ENCODE results near the gene RNF175.
A peak's percentile ranks its signal among the peaks of the same experiment; 100 is the strongest.

GRCh38 chr4:153683763-153684181 lies 76.1 kb downstream of the RNF175 start:
- TF ChIP-seq, protein P1, sequence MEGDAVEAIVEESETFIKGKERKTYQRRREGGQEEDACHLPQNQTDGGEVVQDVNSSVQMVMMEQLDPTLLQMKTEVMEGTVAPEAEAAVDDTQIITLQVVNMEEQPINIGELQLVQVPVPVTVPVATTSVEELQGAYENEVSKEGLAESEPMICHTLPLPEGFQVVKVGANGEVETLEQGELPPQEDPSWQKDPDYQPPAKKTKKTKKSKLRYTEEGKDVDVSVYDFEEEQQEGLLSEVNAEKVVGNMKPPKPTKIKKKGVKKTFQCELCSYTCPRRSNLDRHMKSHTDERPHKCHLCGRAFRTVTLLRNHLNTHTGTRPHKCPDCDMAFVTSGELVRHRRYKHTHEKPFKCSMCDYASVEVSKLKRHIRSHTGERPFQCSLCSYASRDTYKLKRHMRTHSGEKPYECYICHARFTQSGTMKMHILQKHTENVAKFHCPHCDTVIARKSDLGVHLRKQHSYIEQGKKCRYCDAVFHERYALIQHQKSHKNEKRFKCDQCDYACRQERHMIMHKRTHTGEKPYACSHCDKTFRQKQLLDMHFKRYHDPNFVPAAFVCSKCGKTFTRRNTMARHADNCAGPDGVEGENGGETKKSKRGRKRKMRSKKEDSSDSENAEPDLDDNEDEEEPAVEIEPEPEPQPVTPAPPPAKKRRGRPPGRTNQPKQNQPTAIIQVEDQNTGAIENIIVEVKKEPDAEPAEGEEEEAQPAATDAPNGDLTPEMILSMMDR (IDR thresholded peaks at IDR 0.05), result no peak
- TF ChIP-seq POLR2A (IDR thresholded peaks at IDR 0.05), result peak in 1 of 2 donors; percentile 10
